GM23248 (cell line): Measurements from ENCODE around the gene SUPT4H1. TPM values are rescaled to one million over a fixed set of nuclear protein-coding genes. Genes with fewer than 3 reads are reported as not detected.

Source experiments
- DNase-seq: peaks from one replicate; pipeline ENCODE4 v3.0.0-alpha.2; 2015
- H2AFZ ChIP-seq: fragments of 200-600 bp; sonication (generic); 2 replicates; pipeline ENCODE4 v1.6.1; 2016; ENCODE audit warnings: antibody characterized with exemption
- H3F3A ChIP-seq: fragments of 200-600 bp; sonication (generic); 2 replicates; pipeline ENCODE4 v1.6.1; 2016; ENCODE audit warnings: mild to moderate bottlenecking, antibody characterized with exemption, mixed run types; ENCODE audit not compliant: insufficient read depth
- H3K27ac ChIP-seq: fragments of 200-600 bp; sonication (generic); 2 replicates; pipeline ENCODE4 v1.5.1; 2016; ENCODE audit warnings: mild to moderate bottlenecking
- H3K27me3 ChIP-seq: fragments of 200-600 bp; sonication (generic); replicated peaks from 2 replicates; pipeline ENCODE4 v1.6.1; 2016; ENCODE audit warnings: mild to moderate bottlenecking; ENCODE audit not compliant: insufficient read depth
- H3K36me3 ChIP-seq: fragments of 200-600 bp; sonication (generic); 2 replicates; pipeline ENCODE4 v1.6.1; 2016; ENCODE audit warnings: low read depth, mild to moderate bottlenecking
- H3K4me1 ChIP-seq: fragments of 200-600 bp; sonication (generic); 2 replicates; pipeline ENCODE4 v1.6.1; 2016; ENCODE audit warnings: mild to moderate bottlenecking; ENCODE audit not compliant: insufficient read depth
- H3K4me2 ChIP-seq: fragments of 200-600 bp; sonication (generic); one replicate; pipeline ENCODE4 v1.6.1; 2016; ENCODE audit warnings: mild to moderate bottlenecking; ENCODE audit not compliant: unreplicated experiment
- H3K4me3 ChIP-seq: fragments of 200-600 bp; sonication (generic); 2 replicates; pipeline ENCODE4 v1.5.1; 2016; ENCODE audit warnings: mild to moderate bottlenecking
- H3K79me2 ChIP-seq: fragments of 200-600 bp; sonication (generic); 2 replicates; pipeline ENCODE4 v1.6.1; 2016; ENCODE audit warnings: mild to moderate bottlenecking; ENCODE audit not compliant: insufficient read depth
- H3K9ac ChIP-seq: fragments of 200-600 bp; sonication (generic); 2 replicates; pipeline ENCODE4 v1.6.1; 2016; ENCODE audit warnings: mild to moderate bottlenecking
- H3K9me2 ChIP-seq: fragments of 200-600 bp; sonication (generic); 2 replicates; pipeline ENCODE4 v1.6.1; 2016; ENCODE audit warnings: mixed run types, mild to moderate bottlenecking, moderate library complexity; ENCODE audit not compliant: insufficient read depth
- H3K9me3 ChIP-seq: fragments of 200-600 bp; sonication (generic); one replicate; pipeline ENCODE4 v1.6.1; 2017; ENCODE audit warnings: low read depth
- H4K20me1 ChIP-seq: fragments of 200-600 bp; sonication (generic); 2 replicates; pipeline ENCODE4 v1.6.0; 2016; ENCODE audit not compliant: insufficient read depth
- EZH2 ChIP-seq: fragments of 200-600 bp; sonication (generic); IDR thresholded peaks from 2 replicates; pipeline ENCODE4 v1.6.1; 2018; ENCODE audit warnings: antibody characterized with exemption, mild to moderate bottlenecking; ENCODE audit not compliant: insufficient read depth, poor library complexity, severe bottlenecking
- EZH2phosphoT487 ChIP-seq: fragments of 200-600 bp; sonication (generic); IDR thresholded peaks from 2 replicates; pipeline ENCODE4 v1.6.1; 2018; ENCODE audit warnings: antibody characterized with exemption, moderate library complexity, mild to moderate bottlenecking, low read depth; ENCODE audit not compliant: insufficient read depth
- WGBS, 2 experiments: methylation state at CpG; one replicate each; pipeline ENCODE4 v1.1.6; 2015 to 2017; ENCODE audit warnings: low lambda C conversion rate in 2 of 2, low coverage in 1 of 2; ENCODE audit errors: missing lambda C conversion rate in 2 of 2; 5-methylcytosine and 5-hydroxymethylcytosine counted together
- in situ Hi-C: fragments of 300-500 bp; cut with MboI; formaldehyde crosslinking; loops from 2 replicates; pipeline ENCODE4 v1.15.0; 2020
- polyA plus RNA-seq: library from polyadenylated mRNA; unstranded; fragments of >200 nt; fragmentation: Nextera tagmentation; extraction: Ambion mirVana; gene quantifications from 2 replicates; pipeline ENCODE4 v1.2.1, GENCODE V29; 2016
- total RNA-seq: library from RNA; depleted of rRNA; stranded (reverse); fragments of >200 nt; shearing (Covaris generic); gene quantifications from 2 replicates; pipeline ENCODE4 v1.2.3, GENCODE V29; 2014

SUPT4H1 gene
- total and polyA plus RNA-seq, 2 experiments from 2014 or later = 57.1 to 92.1 TPM

DNA sequence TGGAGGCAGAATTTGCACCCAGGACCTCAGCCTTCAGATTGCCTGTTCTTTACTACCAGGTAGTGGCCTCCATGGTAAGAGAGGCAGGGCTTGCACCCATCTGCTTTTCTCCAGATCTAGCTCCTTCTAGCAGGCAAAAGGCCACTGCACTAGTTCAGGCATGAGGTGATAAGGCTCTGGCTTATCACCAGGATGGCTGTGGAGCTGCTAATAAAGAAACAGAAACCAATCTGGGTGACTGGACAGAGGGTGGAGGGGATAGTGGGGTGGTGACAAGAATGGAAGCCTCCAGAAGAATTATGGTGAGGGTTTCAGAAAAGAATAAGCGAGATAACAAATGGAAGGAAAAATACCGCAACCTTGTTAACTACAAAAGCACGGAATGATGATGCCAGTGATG lies 15.5 kb upstream of the SUPT4H1 start:
- Histone ChIP-seq H3K9me3 (no peaks in the 10 kb centered on the region), H3K27ac (no peak overlapping the region), H3K79me2 (no peaks in the 10 kb centered on the region), H3K4me2 (no peak overlapping the region), H3K9me2 (no peaks in the 10 kb centered on the region), H4K20me1 (no peaks in the 10 kb centered on the region), H3K36me3 (no peaks in the 10 kb centered on the region), H3F3A (no peaks in the 10 kb centered on the region), H2AFZ (no peak overlapping the region), H3K9ac (no peak overlapping the region), H3K4me1 (no peaks in the 10 kb centered on the region), H3K27me3 (peaks cover 6% of the 10 kb centered on the region; the same call in 1 of the 2 replicates), H3K4me3 (no peak overlapping the region)
- DNase-seq = no peak
- in situ Hi-C loops = no loop called here
- WGBS, 2 experiments = 71 to 76% methylated on average over 3 of the region's 3 CpGs
- no peak for TF ChIP-seq EZH2
- no peak for TF ChIP-seq EZH2phosphoT487

DNA sequence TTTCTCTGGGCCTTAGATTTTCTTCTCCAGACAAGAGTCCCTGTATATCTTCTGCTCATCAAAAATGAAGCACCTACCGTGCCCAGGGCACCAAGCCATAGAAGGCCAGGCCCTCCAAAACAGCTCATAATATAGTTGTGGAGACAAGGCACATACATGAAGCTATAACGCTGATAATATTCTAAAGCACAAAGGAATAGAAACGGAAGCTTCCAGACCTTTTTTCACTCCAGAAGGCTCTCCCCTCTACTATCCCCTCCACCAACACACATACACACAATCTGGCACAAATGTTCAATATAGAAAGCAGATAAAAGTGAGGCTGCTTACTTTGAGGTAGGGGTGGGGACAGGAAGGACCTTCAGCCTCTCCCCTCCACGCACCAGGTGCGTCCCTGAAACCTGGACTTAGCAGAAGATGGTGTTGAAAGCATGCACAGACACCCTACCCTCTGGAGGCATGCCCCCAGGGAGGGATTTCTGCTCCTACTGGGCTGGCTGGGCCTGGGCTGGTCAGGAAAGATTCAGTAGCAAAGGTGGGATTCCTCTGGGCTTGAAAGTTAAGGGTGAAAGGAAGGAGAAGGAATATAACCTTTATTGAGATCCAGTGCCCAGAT lies 14.1 kb upstream of the SUPT4H1 start:
- no peaks in the 10 kb centered on the region for H3K36me3 ChIP-seq
- no peaks in the 10 kb centered on the region for H3K79me2 ChIP-seq
- in situ Hi-C loops = no loop called here
- 29 to 36% methylated on average over 5 of the region's 5 CpGs for WGBS, 2 experiments
- no peaks in the 10 kb centered on the region for H3F3A ChIP-seq
- no peaks in the 10 kb centered on the region for H3K4me1 ChIP-seq
- no peak overlapping the region for H3K27ac ChIP-seq
- no peak overlapping the region for H2AFZ ChIP-seq
- no peak overlapping the region for H3K4me3 ChIP-seq
- no peak for DNase-seq
- no peak for TF ChIP-seq EZH2
- TF ChIP-seq EZH2phosphoT487 = no peak
- H3K4me2 ChIP-seq = no peak overlapping the region
- no peaks in the 10 kb centered on the region for H3K9me2 ChIP-seq
- H4K20me1 ChIP-seq = no peaks in the 10 kb centered on the region
- peaks cover 6% of the 10 kb centered on the region for H3K27me3 ChIP-seq
- H3K9ac ChIP-seq = no peak overlapping the region
- H3K9me3 ChIP-seq = no peaks in the 10 kb centered on the region

DNA sequence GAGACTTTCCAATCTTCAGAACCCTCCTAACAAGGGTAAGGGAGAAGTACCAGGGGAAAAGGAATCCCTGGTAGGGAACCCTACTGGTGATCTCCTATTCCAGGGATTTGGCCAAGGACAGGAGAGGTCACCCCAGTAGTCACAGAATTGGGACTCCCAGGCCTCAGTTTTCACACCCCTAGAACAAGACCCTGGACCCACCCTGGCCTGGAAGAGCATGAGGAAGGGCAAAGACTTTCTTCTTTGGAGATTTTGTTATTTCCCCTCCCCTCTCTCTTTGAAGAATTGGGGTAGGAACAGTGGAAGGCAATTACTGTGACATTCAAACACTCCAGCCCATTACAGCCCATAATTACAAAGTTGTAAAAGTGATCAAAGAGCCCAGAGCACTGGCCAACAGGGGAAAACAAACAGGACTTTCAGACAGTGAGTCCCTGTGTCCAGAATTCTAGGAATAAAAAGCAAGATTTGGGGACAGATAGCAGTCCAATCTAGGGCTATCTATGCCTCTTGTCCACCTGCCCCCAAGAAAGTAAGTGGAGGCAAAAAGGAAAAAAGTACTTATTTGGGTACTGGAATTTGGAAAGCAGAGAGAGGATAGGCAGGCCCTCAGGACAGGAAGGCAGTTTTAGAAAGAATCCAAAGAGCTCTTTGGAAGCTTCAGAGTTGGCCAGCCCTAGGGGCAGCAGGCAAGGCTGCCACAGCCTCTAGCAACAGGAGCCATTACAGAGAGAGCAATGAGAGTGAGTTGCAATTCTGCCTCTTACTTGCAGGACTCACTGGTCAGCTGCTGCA lies 13.4 kb upstream of the SUPT4H1 start:
- Histone ChIP-seq H3K9me3 (no peaks in the 10 kb centered on the region), H3K9me2 (no peaks in the 10 kb centered on the region), H3K27ac (no peak overlapping the region), H3K4me3 (no peak overlapping the region), H3K4me1 (no peaks in the 10 kb centered on the region), H2AFZ (no peak overlapping the region), H3K4me2 (no peak overlapping the region), H4K20me1 (no peaks in the 10 kb centered on the region), H3K9ac (no peak overlapping the region), H3F3A (no peaks in the 10 kb centered on the region), H3K27me3 (peaks cover 6% of the 10 kb centered on the region), H3K36me3 (no peaks in the 10 kb centered on the region), H3K79me2 (no peaks in the 10 kb centered on the region)
- in situ Hi-C loops = no loop called here
- no peak for DNase-seq
- TF ChIP-seq EZH2phosphoT487 (no peak), EZH2 (no peak)

DNA sequence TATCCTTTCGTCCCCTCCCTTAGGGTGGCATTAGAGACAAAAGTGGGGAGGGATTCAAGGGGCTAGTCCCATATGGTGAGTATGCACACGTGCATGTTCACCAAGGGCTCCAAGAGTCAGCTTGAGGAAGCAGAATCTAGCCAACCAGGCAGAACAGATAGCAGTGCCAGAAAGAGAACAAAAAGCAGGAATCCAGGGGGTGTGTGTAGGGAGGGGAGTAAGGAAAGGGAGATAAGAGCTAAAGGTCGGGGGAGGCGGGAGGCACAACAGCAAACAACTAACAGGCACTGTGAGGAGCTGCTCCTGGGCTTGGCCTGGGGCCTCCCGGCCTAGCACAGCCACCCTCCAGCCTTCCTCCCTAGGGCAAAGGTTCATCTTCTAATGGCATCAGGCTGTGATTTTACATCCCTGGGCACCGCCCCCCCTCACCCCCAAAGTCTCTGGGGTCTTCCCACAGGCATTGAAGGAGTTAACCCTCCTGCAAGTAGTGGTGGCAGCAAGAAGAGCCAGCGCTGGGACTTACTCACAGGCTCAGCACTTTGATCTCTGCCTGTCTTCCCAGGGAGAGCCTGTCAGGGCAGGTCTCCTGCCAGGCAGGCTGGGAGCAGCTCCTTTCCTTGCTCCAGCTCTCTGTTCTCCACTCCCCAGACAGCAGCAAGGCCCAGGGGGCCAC lies 12.4 kb upstream of the SUPT4H1 start:
- H2AFZ ChIP-seq = no peak overlapping the region
- no peaks in the 10 kb centered on the region for H3F3A ChIP-seq
- no peak overlapping the region for H3K4me3 ChIP-seq
- no peaks in the 10 kb centered on the region for H3K9me3 ChIP-seq
- 16 to 19% methylated on average over 5 to 7 of the region's 7 CpGs for WGBS, 2 experiments
- no peaks in the 10 kb centered on the region for H3K79me2 ChIP-seq
- H3K9me2 ChIP-seq = no peaks in the 10 kb centered on the region
- no peak for DNase-seq
- H3K27me3 ChIP-seq = peaks cover 6% of the 10 kb centered on the region
- TF ChIP-seq EZH2phosphoT487 = no peak
- TF ChIP-seq EZH2 = no peak
- no peaks in the 10 kb centered on the region for H4K20me1 ChIP-seq
- no peak overlapping the region for H3K27ac ChIP-seq
- no peak overlapping the region for H3K9ac ChIP-seq
- H3K4me1 ChIP-seq = no peaks in the 10 kb centered on the region
- H3K36me3 ChIP-seq = no peaks in the 10 kb centered on the region
- in situ Hi-C loops = no loop called here
- no peak overlapping the region for H3K4me2 ChIP-seq
